ACHN (cell line): ENCODE results near the gene RPS15A.
A peak's percentile ranks its signal among the peaks of the same experiment; 100 is the strongest.

Experiments used
- DNase-seq: peaks from one replicate; pipeline ENCODE4 v3.0.0-alpha.2; 2015
- in situ Hi-C: cut with HindIII; loops from 2 replicates; pipeline ENCODE4 v1.10.0; 2017; ENCODE audit warnings: low sequenced_read_pairs, low pct_ligation_motif_present, low pct_unique_long_range_greater_than_20kb

RPS15A gene

DNA sequence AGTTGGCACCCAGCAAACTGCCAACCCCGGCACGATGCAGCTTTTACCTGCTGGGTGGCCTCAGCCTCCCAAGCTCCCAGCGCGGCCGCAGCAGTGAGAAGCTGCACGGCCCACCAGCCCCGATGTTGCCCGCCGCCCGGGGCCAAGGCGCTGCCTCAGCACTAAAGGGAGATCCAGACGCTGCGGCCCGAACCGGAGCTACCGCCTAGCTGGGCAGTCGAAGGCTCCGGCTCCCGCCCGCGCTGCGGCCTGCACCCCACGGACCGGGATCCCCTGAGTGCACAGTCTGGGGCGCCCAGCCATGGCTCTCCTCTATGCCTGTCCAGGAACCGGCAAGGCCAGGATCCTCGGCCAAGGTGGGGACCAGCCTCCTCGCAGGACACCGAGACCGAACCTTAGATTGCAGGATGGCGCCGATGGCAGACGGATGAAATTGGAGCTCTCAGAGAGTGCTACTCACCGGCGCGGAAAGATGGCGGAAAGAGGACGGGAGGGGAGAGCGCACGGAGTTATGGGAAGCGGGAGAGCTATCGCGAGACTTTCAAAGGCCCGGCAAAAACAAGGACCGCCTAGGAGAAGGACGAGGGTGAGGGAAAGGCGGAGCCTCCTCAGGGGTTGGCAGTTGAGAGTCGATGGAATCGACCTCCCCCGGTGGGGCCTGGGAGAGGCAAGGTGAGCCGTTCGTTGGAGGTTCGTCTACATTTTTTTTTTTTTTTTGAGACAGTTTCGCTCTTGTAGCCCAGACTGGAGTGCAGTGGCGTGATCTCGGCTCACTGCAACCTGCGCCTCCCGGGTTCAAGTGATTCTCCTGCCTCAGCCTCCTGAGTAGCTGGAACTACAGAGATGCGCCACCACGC is at the start of gene RPS15A:
Gene RPS15A (minus strand): TSS at position 485 of the 857 bp plus-strand sequence. CDS start 1,221 bp downstream, outside the sequence.
- in situ Hi-C loops: no loop called here
- DNase-seq: peak; percentile 99

DNA sequence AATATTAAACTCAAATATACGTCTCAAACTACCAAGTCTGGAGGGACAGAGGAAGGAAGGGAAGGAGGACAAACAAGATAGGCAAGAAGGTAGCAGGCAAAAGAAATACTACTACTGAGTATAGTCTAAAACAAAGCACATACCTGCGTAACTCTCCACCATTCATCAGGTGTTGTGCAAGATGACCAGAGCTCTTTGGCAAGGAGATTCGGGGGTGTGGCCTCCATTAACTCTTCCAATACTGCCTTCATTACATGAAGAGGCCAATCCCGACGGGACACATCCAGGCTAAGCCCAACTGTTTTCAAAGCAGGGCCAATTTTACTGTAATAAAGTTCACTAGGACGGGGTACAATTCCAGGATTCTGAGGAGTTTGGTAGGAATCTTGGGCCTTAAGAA is 49.4 kb upstream of the RPS15A start:
- no peak for DNase-seq
- in situ Hi-C loops: no loop called here

DNA sequence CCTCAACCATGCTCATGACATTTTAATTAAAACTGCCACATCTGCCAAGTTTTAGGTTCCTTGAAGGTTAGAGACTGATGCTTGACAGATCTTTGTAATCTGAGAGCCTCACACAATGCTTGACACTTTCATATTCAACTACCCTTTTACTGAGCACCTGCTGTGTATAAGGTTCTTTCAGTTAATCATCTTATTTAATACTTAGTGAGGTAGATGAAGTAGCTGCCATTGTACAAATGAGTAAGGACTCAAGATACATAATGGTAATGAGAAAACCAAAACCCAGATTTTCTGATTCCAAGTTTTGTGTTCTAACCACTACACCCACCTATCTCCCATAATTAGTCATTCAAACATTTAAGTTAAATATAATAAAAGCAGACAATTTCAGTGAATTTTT is 46.6 kb upstream of the RPS15A start:
- DNase-seq: no peak
- in situ Hi-C loops: no loop called here

GRCh38 chr16:18834864-18835263 is 44.7 kb upstream of the RPS15A start:
- in situ Hi-C loops: no loop called here
- DNase-seq: no peak

DNA sequence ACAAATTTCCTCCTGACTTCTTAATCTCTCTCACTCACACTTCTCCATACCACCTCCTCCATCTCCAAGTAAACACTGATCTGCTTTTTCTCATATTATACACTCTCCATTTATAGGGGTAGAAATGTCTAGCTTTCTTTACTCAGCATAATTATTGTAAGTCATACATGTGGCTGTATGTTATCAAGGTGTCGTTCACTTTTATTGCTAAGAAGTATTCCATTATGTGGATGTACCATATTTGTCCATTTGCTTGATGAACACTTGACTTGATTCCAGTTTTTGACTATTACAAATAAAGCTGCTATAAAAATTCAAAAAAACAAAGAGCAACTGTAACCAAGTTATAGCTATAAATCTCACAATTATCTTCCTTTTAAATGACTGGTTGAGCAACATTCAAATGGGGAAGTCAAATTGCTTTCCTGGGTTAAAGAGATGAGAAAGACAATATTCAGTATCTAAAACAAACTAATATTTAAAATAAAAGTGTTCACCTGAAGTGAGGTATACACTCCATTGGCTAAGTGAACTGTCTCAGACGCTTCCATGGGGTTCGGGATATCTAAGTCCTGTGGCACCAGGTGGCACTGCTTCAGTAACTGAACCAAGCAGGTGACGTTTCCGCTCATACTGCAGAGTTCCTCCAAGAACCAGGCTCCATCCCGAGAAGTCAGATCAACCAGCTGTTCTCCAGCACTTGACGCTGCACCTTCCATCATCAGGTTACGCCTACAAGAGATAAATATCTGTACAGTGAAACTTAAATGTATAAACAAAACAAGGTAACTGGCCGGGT is 43.8 kb upstream of the RPS15A start:
- DNase-seq: no peak
- in situ Hi-C loops: no loop called here

GRCh38 chr16:18832613-18833012 is 42.5 kb upstream of the RPS15A start:
- DNase-seq: no peak
- in situ Hi-C loops: no loop called here

- in situ Hi-C loops: no loop called here
- DNase-seq: no peak
Measured at GRCh38 chr16:18832006-18832405, 41.9 kb upstream of the RPS15A start.

GRCh38 chr16:18829251-18829650 is 39.1 kb upstream of the RPS15A start:
- DNase-seq: no peak
- in situ Hi-C loops: no loop called here

GRCh38 chr16:18827890-18828289 is 37.8 kb upstream of the RPS15A start:
- DNase-seq: no peak
- in situ Hi-C loops: no loop called here

GRCh38 chr16:18816286-18816685 is 26.2 kb upstream of the RPS15A start:
- in situ Hi-C loops: no loop called here
- no peak for DNase-seq

DNA sequence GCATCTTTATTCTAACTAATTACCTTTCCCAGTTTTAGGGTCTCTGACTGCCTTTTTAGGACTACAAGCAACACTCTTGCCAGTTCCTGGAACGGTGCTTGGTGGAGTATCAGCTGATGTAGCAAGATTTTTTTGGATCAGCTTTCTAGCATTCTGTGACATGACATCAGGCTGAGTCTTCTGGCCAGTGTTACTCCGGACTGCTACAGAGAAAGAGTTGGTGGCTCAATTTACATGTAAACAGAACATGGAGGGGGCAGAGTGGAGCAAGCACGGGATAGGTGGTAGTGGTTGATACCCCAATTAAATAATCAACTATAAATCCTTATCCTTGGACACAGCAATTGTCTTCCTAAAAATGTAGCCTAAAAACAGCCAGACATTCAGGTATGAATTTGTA is 21.8 kb upstream of the RPS15A start:
- in situ Hi-C loops: no loop called here
- DNase-seq: no peak

DNA sequence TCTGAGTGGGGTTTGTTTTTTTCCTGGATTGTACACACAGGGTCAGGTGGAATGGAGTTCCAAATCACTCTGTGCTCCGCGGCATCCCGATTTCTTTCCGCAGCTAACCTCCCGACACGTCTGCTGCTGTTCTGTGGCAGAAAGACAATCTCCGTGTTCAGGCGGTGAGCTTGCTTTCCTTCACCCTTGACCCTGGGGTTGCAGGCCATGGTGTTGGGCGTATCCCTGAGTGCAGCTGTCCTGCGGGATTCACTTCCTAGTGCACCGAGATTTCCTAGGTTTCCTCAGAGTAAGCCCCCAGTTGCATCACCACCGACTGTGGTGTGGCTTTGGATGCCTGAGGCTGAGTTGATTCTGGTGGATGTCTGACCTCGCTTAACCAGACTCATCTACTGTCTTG is 19.0 kb upstream of the RPS15A start:
- in situ Hi-C loops: no loop called here
- no peak for DNase-seq

DNA sequence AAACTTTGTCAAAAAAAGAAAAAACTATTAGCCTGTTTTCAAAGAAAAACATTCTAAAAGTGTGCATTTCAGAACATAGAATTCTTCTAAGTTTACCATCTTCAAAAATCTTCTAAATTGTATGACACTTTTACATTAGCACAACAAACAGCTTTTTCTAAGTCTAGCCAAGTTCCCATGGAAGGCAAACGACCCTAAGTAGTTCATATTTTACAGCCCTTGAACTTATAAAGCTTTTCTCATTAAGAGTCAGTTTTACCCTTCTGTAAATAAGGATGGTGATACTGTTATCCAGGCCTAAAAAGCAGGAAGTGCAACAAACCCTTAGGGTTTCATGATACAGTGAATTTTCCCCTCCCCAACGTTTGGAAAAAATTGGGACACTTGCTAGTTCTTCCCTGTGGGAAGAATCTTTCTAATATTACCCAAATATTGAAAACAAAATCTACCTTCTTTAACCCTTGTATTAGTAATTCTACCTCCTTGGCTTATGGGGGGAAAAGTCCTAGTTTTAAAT is 15.2 kb upstream of the RPS15A start:
- in situ Hi-C loops: no loop called here
- no peak for DNase-seq

DNA sequence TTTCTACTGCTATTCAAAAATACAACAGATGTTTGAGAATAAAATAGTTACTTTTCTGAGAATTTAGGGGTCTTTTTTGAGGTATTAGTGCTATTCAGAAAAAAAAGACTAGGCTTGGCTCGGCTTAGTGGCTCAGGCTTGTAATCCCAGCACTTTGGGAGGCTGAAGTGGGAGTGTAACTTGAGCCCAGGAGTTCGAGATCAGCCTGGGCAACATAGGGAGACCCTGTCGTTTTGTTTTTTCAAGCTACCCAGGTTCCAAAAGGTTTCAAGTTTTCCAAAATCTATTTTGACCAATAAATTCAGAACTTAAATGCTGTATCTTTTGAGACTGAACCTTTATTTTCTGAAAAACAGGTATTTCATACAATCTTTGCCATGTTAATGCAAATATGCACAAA is 14.4 kb upstream of the RPS15A start:
- in situ Hi-C loops: no loop called here
- no peak for DNase-seq

- peak; percentile 35 for DNase-seq
- in situ Hi-C loops: no loop called here
Measured at GRCh38 chr16:18803569-18804462, 13.7 kb upstream of the RPS15A start.

GRCh38 chr16:18802767-18803343 is 12.7 kb upstream of the RPS15A start:
- in situ Hi-C loops: no loop called here
- no peak for DNase-seq

DNA sequence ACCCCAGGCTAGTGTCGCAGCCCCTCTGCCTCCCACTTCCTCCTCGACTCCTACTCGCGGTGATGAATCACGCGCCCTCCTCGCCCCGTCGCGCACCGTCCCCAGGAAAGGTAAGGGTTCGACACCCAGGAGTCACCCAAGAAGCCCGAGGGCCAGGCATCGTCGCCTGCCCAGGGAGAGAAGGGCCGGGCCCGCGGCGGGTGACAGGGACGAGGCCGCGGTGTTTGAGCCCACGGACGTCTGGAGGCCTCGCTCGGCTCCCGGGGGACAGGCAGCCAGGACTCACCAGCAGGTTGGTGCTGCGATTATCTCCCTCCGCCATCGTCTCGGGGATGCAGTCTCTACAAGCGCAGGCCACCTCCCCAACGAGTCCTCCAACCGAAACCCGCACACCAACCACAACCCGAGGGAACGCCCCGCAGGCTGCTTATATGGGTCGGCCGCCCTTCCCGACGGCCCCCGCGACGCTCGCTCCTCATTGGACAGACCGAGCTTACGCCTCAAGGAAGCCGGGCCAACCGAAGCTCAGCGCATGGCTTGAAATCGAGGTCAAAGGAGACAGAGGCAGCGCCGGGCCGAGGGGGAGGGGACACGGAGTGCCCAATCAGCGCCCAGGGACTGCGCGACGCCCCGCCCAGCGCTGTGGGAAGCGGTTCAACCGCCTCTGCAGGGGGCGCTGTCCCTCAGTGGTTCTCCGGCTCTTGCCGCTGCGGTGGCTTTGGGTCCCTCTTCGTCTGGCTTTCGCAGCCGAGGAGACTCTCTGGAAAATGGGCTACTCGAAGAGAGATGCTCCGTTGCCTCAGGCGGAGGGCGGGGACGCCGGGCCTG is 11.2 kb upstream of the RPS15A start, which contains the start of gene ARL6IP1:
Gene ARL6IP1 (minus strand): TSS at position 405 of the 828 bp plus-strand sequence. CDS start 83 bp downstream, at position 322.
- DNase-seq: peak; percentile 100
- in situ Hi-C loops: no loop called here
